Islet of Langerhans (tissue), 1 donor: ENCODE data around the gene BTG2.

Source experiments
- FAIRE-seq: peaks from one replicate; lab custom pipeline; 2011; peaks lifted over from hg19 to GRCh38; lab: Jason Lieb, UNC

Gene BTG2

DNA sequence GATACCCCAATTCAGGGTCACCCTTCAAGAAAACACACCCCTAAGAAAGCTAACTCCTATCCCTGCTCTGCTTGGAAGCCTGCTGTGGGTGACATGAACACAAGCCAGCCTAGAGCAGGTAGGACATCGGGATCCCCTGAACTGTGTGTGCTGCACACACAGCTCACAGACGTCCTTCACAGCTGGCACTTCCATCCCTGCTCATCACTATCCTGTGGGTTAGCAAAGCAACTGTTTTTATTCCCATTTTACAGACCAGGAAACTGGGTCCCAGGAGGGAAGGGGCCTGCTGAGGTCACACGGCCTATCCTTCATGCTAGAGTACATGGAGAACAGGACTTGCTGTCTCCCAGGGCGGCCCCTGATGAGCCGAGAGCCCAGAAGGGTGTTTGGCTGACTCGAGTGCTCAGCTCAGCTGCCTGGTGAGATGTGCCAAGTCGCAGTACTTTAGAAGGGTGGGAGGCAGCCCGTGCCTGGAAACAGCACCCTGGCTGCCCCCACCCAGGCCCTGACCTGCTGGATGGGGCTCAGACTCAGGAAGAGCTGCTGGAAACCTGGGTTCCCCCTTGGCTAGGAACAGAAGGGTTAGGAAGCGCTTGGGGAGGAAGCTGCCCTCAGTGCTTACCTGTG, 28.3 kb upstream of the BTG2 start:
- FAIRE-seq, result no peak

DNA sequence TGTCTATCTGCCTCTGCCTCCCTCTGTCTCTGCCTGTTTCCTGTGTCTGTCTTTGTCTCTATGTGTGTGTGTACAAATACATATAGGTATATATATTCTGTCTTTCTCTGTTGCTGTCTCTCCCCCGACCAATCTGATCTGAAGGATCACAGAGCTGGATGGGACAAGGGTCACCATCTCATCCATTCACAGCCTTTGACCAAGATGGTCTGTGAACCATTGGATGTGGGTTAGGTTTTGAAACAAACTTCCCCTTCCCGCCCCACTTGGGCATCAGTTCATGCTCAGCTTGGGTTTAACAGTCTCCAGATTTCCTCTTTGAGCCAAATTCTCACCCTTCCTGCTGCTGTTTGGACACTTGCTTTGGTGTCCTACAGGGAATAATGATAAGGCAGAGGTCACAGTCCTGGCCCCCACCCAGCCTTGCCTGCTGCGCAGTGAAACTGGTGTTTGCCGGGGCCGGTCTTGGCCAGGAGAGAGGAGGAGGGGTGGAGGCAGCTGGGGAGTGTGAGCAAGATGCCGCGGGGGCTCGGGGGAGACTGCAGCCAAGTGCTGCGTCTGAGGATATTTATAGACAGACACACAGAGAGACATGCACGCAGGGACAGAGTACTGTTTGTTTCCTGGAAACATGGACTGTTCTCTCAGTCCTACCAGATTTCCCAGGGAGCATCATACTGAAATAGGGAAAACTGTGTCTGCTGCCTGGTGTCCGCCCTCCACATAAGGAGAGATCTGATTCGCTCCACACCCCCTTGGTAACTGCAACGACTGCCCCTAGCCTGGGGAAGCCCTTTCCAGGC, 27.0 kb upstream of the BTG2 start:
- no peak for FAIRE-seq

DNA sequence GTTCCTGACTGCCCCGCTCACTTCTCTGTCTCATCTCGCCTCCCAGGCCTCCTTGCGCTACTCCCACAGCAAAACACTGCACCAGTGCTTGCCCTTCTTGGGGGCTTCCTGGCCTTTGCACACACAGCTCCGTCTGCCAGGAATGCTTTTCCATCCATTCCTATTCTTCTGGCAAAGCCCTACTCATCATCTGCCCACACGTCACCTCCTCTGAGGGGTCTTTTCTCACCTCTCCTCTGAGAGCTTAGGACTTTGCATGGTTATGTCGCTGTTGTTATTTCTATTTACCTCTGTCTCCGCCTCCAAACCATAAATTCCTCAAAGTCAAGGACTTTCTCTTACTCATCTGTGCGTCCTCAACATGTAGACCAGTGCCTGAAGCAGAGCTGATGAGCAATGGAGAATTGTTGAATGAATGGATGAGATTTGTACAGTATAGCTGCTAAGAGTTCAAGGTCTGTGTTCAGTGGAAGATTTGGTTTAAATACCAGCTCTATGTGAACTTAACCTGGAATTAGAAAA, 26.4 kb upstream of the BTG2 start:
- FAIRE-seq, result no peak

DNA sequence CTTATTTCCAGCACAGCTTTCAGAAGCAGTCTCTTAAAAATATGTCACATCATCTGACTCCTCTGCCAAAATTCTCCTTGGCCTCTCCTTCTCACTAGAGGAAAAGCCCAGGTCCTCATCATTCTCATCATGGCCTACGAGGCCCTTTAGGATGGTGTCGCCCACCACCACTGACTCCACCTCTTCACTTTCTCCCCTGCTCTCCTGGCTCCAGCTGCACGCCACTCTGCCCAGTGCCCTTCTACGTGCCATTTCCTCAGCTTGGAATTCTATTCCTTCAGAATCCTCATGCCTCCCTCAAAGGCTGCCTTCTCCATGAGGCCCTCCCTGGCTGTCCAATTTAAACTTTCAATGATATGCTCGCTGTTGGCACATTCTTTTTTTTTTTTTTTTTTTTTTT, 25.3 kb upstream of the BTG2 start:
- no peak for FAIRE-seq

DNA sequence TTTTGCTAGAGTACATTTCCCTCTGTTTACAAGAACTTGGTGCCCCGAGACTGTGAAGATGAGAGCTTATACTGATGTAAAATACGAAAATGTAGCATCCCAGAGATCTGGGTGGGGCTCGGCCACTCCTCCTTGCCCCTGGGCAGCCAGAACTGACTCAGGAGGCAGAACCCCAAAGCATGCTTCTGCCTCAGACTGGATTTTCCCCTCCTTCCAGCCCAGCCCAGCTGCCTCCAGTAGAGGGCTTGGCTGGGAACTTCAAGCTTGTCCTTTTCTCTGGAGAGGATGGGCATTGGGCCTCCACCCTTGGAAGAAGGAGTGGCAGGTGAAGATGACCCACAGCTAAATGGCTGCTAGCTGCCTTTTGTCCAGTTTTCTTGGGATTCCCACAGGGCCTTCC, 24.3 kb upstream of the BTG2 start:
- FAIRE-seq, result no peak

DNA sequence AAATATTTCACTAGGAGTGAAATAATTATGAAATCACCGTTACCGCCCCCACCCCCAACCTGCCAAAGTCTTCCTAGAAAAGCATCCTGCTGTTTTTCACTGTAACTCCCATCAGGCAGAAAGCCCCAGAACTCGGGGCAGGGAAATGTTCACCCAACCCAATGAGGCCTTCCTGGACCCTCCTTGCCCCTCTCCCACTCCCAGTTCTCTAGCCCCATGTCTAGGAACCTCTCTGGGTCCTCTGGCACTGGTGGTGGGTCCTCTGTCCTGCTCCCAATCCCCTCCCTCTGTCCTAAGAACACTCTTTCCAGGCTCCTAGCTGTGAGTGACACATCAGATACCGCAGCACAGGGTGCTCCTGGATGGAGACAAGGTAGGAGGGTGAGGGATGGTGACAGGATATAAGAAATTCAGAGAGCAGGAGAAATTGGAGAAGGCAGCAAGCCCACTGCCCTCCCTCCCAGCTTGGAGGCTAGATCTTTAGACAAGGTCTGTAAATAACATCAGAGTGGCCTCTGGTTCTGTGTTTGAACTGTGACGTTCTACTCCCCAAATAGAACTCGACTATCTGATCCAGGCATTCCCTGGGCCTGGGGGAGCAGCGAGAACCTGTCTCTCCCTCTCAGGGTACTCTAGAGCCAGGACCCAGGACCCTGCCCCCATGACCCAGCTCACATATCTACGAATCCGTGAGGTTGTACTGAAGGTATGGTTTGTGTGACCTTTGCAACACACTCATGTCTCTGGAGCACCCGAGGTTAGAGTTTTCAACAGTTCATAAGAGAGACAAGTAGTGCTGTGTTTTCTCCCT, 23.3 kb upstream of the BTG2 start:
- FAIRE-seq, result no peak

DNA sequence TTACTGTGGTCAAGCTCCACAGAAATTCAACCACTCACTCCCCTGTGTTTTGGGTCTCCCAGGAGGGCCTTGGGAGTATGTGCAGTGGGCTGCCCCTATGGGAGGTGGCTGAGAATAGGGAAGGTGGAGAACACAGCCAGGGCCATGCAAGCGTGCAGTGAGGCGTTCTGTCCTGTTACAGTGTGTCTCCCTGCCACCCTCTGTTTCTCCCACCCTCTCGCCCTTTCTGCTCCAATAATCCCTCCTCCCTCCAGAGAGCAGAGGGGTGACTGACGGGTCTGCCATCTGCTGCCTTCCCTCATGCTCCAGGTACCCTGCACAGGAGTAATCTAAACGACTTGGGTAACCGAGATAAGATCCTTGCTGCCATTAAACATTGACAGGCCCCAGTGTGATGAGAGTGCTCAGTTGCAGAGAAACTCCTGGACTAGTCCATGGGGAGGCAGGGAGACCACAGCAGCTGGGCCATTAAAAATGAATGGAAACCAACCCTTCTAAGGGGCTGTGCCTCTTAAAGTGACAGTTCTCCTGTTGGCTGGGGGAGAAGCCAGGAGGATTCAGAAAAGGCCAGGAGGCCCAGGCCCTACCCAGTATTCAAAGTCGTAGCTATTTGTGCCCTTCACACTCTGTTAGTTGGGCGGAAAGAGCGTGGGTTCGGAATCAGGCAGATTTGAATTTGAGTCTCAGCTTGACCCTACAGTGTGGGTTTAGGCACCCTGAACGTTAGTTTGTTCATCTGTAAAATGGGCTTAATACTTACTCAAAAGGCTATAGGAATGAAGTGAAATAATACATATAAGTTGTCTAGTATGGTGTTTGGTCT, 22.4 kb upstream of the BTG2 start:
- no peak for FAIRE-seq

DNA sequence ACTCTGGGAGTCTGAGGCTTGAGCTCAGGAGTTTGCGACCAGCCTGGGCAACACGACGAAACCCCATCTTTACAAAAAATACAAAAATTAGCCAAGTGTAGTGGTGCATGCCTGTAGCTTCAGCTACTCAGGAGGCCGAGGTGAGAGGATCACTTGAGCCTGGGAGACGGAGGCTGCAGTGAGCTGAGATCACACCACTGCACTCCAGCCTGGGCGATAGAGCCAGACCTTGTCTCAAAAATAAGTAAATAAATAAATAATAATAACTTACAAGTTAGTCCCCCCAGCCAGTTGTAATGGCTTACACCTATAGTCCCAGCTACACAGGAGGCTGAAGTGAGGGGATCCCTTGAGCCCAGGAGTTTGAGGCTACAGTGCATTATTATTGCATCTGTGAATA, 21.7 kb upstream of the BTG2 start:
- no peak for FAIRE-seq

DNA sequence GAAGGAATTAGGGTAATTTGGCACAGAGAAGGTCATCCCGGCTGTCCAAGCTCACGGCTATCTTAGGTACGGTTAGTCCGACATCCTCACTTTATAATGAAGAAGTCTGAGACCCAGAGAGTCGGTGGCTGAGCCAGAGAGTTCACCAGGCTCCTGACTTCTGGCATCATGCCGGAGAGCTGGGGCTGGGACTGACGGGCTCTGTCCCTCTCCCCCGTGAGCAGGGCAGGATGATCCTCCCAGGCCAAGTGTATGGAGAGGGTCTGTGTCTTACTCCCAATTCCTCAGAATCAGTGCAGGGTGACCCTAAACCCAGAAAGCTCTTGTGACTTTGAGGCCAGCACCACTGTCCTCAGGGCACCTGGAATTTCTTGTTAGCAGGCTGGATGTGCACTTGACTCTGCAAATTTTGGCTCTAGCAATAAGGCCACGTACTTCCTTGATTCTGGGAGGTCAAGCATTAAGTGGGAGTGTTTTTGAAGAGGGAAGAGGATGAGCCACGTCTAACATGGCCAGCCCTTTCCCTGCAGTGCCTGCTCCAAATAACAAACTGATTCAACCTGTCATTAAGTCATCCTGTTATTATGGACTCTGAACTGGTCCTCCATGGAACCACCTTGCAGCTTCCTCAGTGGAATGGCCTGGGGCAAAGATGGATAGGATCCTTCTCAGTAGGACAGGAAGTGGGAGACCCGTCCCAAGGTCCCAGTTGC, 20.8 kb upstream of the BTG2 start:
- no peak for FAIRE-seq

DNA sequence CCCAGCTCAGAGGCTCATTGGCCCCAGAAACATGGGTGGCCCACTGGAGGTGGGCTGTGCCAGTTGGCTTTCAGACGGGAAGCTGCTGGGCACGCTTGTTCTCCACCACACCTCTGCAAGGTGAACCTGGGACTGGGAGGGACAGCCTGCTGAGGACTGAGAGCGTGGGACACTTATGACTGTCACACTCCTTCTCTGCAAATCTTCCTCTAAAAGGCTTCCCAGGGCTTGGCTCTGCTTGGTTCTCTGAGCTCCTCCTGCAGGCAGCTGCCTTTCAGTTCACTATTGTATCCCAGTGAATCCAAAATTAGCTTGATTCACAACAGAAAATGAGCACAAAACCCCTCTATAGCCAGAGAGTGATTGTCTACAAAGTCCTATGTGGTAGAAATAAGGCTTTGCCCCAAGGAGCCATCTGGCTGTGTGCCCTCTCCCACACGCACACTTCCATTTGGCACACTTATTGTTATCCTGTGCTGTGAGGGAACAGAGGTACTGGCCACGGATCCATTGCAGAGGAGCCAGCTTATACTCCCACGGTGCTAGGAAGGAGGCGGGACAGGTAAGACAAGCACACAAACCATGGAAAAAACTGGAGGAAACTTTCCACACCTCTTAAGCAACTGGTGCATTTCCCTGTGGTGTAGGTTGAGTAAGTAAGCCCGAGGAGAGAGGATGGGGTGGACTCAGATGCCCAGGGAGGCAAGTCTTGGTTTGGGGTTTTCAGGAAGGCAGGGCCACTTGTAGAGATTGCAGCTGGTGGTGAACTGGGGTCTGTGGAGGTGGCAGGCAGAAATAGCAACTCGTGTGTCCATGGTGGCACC, 18.9 kb upstream of the BTG2 start:
- FAIRE-seq, result no peak

DNA sequence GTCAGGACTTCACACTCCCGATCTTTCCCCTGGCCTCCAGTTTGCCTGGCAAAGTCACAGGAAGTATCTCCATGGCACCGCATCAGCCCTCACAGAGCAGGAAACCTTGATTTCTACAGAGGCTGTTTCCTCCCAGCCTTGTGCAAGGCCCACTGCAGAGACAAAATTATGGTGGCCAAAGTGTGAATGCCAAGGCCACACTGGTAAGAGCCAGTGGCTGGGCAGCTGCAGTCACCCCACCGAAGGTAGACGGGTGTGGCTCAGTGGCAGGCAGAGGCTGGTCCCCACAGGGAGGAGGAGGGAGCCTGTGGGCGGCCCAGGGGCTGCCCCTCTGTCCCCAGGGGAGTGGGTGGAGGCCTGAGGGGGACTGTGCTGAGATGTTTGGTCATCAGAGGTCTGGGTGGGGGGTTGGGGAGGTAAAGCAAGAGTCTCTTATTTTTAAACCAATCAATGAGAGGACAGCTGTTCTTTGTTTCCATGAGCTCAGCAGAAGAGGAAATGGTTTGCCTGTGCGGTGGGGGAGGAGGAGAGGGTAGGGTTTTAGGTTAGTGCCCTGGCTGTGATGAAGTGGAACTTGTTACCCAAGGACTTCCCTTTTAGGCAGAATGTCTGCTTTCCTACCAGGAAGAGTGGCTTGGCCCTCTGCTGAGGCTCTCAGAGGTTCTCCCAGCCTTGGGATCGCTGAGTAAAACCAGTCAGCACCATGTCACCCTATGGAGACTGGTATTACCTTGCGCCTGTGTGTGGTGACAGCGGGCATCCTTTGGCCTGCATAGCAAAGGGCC, 18.0 kb upstream of the BTG2 start:
- FAIRE-seq, result no peak

DNA sequence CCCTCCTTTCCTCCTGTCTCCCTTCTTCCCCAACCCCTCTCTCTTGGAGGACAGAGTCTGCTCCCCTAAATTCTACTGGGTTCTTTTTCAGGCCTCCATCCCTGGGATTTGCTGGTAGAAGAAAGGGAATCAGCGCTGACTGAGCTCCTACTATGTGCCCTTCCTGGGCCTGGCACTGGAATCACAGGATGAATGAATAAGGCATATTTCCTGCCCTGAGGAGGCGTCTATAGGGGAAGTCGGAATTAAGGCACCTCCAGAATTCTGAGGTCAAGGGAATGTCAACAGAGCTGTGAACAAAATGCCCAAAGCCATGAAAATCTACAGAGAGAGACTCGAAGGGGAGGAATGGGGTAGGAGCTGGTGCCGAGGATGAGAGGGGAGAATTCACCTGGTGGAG, 17.4 kb upstream of the BTG2 start:
- FAIRE-seq, result no peak

DNA sequence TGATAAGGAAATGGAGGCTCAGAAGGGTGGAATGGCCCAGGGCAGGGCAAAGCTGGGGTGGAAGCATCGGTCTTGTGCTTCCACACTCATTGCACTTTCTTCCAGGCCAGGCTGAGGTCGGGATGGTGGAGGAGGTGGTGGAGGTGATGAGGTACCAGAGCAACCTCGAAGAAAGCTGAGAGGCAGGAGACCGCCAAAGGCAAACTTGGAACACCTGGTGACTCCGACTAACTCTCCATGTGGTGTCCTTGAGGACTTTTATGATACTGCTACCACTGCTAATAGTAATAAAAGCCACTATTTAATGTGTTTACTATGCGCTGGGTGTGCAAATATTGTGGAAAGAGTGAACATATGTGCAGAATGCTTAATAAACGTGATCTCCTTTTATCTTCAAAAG, 16.9 kb upstream of the BTG2 start:
- no peak for FAIRE-seq

DNA sequence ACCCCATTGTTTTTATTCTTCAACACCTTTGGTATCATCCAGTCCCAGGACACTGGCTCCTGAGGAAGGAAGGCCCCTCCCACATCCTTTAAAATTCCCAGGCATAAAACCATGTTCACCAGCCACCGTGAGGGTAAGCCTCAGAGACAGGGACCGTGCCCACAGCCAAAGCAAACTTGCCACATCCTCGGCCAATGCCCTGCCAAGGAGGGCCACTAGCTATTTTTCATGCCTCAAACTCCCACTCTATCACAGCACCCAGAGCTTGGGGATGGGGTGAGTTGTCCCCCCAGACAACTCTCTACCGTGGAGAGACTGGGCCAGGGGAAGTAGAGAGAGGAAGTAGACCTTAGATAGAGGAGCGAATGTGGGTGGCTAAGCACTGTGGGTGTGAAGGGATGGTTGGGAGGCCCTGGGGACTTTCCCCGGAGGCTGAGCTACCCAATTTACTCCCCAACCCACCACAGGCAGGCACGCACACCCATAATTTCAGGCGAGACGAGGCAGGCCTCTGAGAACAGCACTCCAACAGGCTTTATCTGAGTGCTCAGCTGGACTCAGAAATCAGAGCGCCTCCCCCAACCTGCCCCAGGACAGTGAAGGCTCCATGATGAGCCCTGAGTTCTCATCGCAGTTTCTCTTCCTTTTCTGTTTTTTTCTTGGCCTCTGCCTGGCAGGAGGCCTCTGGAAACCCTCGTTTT, 15.9 kb upstream of the BTG2 start:
- no peak for FAIRE-seq

DNA sequence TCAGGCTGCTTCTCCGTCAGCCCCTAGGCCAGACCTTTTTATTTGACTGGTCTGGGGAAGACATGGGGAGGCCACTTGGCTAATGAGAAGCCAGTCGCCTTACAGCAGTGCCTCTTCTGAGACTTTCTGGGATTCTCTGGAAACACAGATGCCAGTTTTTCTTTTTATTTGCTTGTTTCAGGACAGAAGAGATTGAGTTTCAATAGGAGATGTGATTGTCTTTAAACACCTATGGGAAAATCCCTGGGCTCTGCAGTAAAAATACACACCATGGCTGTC, 15.4 kb upstream of the BTG2 start:
- FAIRE-seq, result no peak

DNA sequence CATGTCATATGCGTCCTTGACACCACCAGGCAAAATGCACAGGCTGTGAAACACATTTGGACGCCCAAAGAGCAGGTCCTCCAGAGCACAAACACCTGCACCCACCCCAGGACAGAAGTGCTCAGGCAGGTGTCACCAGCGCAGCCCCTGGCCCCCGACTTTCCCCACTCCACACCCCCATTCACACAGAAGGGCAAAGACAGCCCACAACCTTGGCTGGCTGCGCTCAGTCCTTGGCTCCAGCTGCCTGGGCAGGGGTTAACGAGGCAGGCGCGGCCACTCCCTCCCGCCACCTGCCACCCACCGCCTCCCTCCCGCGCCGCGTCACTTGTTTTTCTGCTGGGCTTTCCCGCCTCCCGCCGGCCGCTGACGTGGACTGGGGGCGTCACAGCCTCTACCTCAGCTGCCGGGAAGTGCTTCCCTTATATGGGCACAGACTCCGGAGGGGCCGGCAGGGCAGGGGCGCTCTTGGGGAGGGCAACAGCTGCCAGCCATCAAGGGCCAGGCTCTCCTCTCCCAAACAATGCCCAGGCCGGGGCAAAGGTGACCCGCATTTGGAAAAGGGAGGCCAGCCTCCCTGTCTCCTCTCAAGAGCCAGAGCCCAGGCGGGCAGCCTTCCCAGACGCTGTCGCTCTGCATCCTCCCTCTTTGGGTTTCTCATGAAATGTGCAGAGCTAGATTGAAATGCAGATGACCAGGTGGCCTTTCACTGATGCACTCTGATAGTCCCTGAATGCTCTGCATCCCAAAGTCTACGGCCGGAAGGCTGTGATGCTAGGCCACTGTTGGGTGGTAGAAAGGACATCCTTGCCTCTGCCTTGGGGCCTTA, 14.8 kb upstream of the BTG2 start:
- FAIRE-seq, result no peak

DNA sequence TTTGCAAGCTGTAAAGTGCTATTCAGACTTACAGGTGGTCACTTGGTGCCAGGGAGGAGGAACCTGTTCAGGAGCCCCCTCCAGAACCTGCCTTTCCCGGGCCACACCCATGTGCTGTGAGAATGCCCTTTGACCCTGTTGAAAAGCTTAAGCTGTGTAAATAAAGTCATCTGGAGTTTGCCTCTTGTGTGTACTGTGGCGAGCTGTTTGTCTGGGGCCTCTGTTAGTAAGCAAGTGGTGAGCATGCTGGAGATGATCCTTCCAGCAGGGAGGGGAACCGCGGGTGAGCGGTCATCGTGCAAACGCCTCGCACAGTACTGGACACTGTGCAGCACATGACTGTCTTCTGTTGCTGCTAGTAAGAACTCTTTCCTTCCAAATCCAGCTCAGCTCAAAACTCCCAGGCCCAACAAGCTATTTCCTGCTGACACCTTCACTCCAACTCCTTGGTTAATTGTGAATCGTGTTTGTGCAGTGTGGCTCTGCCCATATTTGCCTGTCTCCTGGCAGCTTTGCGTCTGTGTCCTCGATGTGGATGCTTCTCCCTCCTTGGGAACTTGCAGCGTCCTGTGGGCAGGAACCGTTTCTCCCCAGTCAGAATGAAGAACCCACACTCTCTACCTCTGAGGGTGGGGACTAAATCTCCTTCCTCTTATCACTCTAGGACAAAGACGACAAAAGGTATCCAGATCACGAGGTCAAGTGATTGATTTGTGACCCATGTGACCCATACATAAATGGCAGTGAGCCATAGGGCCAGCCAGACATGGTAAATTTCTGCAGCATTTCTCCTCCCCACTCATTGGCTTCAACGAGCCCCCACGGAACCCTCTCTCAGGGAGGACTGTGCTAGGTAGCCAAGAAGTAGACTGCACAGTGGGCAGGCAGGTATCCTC, 13.9 kb upstream of the BTG2 start:
- FAIRE-seq, result no peak
